A549 (cell line): ENCODE results near the gene CACFD1. TPM values are rescaled to one million over a fixed set of nuclear protein-coding genes. Genes with fewer than 3 reads are reported as not detected.

ENCODE experiments used
- ATAC-seq, 2 experiments: fragments of 200-7000 bp in 1 of 2; fragments of >200 bp in 1 of 2; cut with Nextera tagmentation in 1 of 2; cut with Tn5 transposase in 1 of 2; 3 replicates each; pipeline versions ENCODE4 v1.8.0 to v1.9.1; 2018 to 2020; ENCODE audit warnings: mild to moderate bottlenecking in 1 of 2, moderate library complexity in 1 of 2
- CTCF ChIA-PET: fragments of 300-600 bp; sonication (Branson Sonifier 250); formaldehyde crosslinking; extraction: SDS; loops from one replicate; lab custom pipeline; 2021; ENCODE audit warnings: antibody characterized with exemption, inconsistent platforms; lab: Yijun Ruan, JAX
- POLR2A ChIA-PET: fragments of 350-600 bp; formaldehyde crosslinking; extraction: SDS; loops from one replicate; lab custom pipeline; 2021; ENCODE audit warnings: antibody characterized with exemption, inconsistent platforms; lab: Yijun Ruan, JAX
- DNase-seq, 2 experiments: peaks; one replicate each; pipeline versions ENCODE4 v3.0.0 to v3.0.0-alpha.2; 2011 to 2016; ENCODE audit warnings: low read depth in 1 of 2, low spot score in 1 of 2
- FAIRE-seq: peaks from 2 replicates; lab custom pipeline; 2011; peaks lifted over from hg19 to GRCh38; lab: Jason Lieb, UNC
- H3K27ac ChIP-seq, 2 experiments: fragments of >200 bp; sonication (Bioruptor Twin); formaldehyde crosslinking; 3 replicates each; pipeline ENCODE4 v1.5.1; 2016 to 2017
- H3K4me1 ChIP-seq: fragments of >200 bp; sonication (Bioruptor Twin); formaldehyde crosslinking; 3 replicates; pipeline ENCODE4 v1.6.1; 2016
- H3K4me2 ChIP-seq: fragments of >200 bp; sonication (Bioruptor Twin); formaldehyde crosslinking; 3 replicates; pipeline ENCODE4 v1.6.1; 2016
- H3K4me3 ChIP-seq: fragments of >200 bp; sonication (Bioruptor Twin); formaldehyde crosslinking; 3 replicates; pipeline ENCODE4 v1.5.1; 2016
- H3K9me3 ChIP-seq: fragments of >200 bp; sonication (Bioruptor Twin); formaldehyde crosslinking; 3 replicates; pipeline ENCODE4 v1.6.1; 2016
- BHLHE40 ChIP-seq: IDR thresholded peaks from 2 replicates; pipeline ENCODE4 v1.6.1; 2012; ENCODE audit warnings: low read depth, low read length, inconsistent platforms
- CBX8 ChIP-seq: fragments of 200-600 bp; sonication (generic); IDR thresholded peaks from 2 replicates; pipeline ENCODE4 v1.6.1; 2016
- CHD2 ChIP-seq: fragments of 150-350 bp; IDR thresholded peaks from 2 replicates; pipeline ENCODE4 v1.6.1; 2014; ENCODE audit warnings: low read length; ENCODE audit not compliant: partially characterized antibody
- EHF ChIP-seq: fragments of 250-450 bp; sonication (Bioruptor Pico); IDR thresholded peaks from 2 replicates; pipeline ENCODE4 v1.5.0; 2020; ENCODE audit warnings: mild to moderate bottlenecking
- EP300 ChIP-seq, 2 experiments: fragments of >200 bp; sonication (Bioruptor Twin); formaldehyde crosslinking; IDR thresholded peaks; 2 replicates in 1 of 2; 3 replicates in 1 of 2; pipeline ENCODE4 v1.6.1; 2016 to 2017
- ESRRA ChIP-seq: fragments of 150-350 bp; IDR thresholded peaks from 2 replicates; pipeline ENCODE4 v1.6.1; 2014; ENCODE audit warnings: mild to moderate bottlenecking, low read length, borderline replicate concordance
- HDAC2 ChIP-seq: fragments of 200-600 bp; sonication (generic); IDR thresholded peaks from 2 replicates; pipeline ENCODE4 v1.6.1; 2016
- HEYL ChIP-seq: fragments of 250-450 bp; sonication (Bioruptor Pico); IDR thresholded peaks from 2 replicates; pipeline ENCODE4 v1.8.0; 2021; ENCODE audit warnings: mild to moderate bottlenecking, moderate library complexity
- HOXB13 ChIP-seq: fragments of 250-450 bp; sonication (Bioruptor Pico); IDR thresholded peaks from 2 replicates; pipeline ENCODE4 v1.5.0; 2020; ENCODE audit warnings: low read depth, mild to moderate bottlenecking, moderate library complexity
- JUNB ChIP-seq: fragments of >200 bp; sonication (Bioruptor Twin); formaldehyde crosslinking; IDR thresholded peaks from 2 replicates; pipeline ENCODE4 v1.6.1; 2016
- KDM1A ChIP-seq: fragments of 200-600 bp; sonication (generic); IDR thresholded peaks from 2 replicates; pipeline ENCODE4 v1.6.1; 2016; ENCODE audit warnings: low read depth, mild to moderate bottlenecking
- KDM5A ChIP-seq: fragments of 200-600 bp; sonication (generic); IDR thresholded peaks from 2 replicates; pipeline ENCODE4 v1.6.1; 2016; ENCODE audit warnings: antibody characterized with exemption, mild to moderate bottlenecking
- MAFK ChIP-seq: fragments of 450-650 bp; IDR thresholded peaks from 2 replicates; pipeline ENCODE4 v1.6.1; 2014; ENCODE audit not compliant: partially characterized antibody
- MAZ ChIP-seq: fragments of 150-350 bp; IDR thresholded peaks from 2 replicates; pipeline ENCODE4 v1.6.1; 2014; ENCODE audit warnings: antibody characterized with exemption, low read depth, low read length, borderline replicate concordance
- NFE2L2 ChIP-seq: fragments of 150-350 bp; conservative IDR thresholded peaks from 2 replicates; pipeline ENCODE4 v1.6.1; 2014; ENCODE audit warnings: low read length
- RAD21 ChIP-seq, 2 experiments: fragments of >200 bp in 1 of 2; sonication (Bioruptor Twin) in 1 of 2; formaldehyde crosslinking in 1 of 2; IDR thresholded peaks in 1 of 2; conservative IDR thresholded peaks in 1 of 2; 2 replicates in 1 of 2; 3 replicates in 1 of 2; pipeline ENCODE4 v1.6.1; 2012 to 2018; ENCODE audit warnings: inconsistent platforms in 1 of 2
- RARB ChIP-seq: fragments of 250-450 bp; sonication (Bioruptor Pico); IDR thresholded peaks from 2 replicates; pipeline ENCODE4 v1.8.0; 2021; ENCODE audit warnings: mild to moderate bottlenecking, moderate library complexity
- RFX5 ChIP-seq: fragments of 450-650 bp; IDR thresholded peaks from 2 replicates; pipeline ENCODE4 v1.7.1; 2014; ENCODE audit warnings: antibody characterized with exemption, mild to moderate bottlenecking, moderate library complexity
- SMC3 ChIP-seq: fragments of >200 bp; sonication (Bioruptor Twin); formaldehyde crosslinking; IDR thresholded peaks from 3 replicates; pipeline ENCODE4 v1.6.1; 2018; ENCODE audit warnings: inconsistent platforms
- TFCP2L1 ChIP-seq: fragments of 250-450 bp; sonication (Bioruptor Pico); IDR thresholded peaks from 2 replicates; pipeline ENCODE4 v1.5.0; 2021; ENCODE audit warnings: mild to moderate bottlenecking
- WGBS: methylation state at CpG from one replicate; pipeline ENCODE4 v1.1.6; 2017; ENCODE audit errors: missing lambda C conversion rate; 5-methylcytosine and 5-hydroxymethylcytosine counted together
- polyA plus RNA-seq, 4 experiments: library from polyadenylated mRNA; depleted of rRNA in 3 of 4; stranded (reverse); fragments of >200 nt; fragmentation: RNase III in 1 of 4; extraction: RNeasy Plus Mini Kit Qiagen cat#74134 plus additional on column Dnase treatment in 1 of 4; gene quantifications; 2 replicates in 3 of 4; 3 replicates in 1 of 4; pipeline ENCODE4 v1.2.3, GENCODE V29; 2011 to 2017
- TF ChIP-seq, protein P1 (sequence below): fragments of >200 bp; sonication (Bioruptor Twin); formaldehyde crosslinking; IDR thresholded peaks from 3 replicates; pipeline ENCODE4 v1.6.1; 2016
- TF ChIP-seq, protein P2 (sequence below): fragments of >200 bp; sonication (Bioruptor Twin); formaldehyde crosslinking; IDR thresholded peaks from 2 replicates; pipeline ENCODE4 v1.6.1; 2016
- TF ChIP-seq, protein P3 (sequence below): IDR thresholded peaks from 2 replicates; pipeline ENCODE4 v1.6.1; 2012
- TF ChIP-seq, protein P4 (sequence below): IDR thresholded peaks from 2 replicates; pipeline ENCODE4 v1.6.1; 2012; ENCODE audit warnings: low read depth, borderline replicate concordance
- TF ChIP-seq, protein P5 (sequence below): fragments of >200 bp; sonication (Bioruptor Twin); formaldehyde crosslinking; IDR thresholded peaks from 3 replicates; pipeline ENCODE4 v1.5.1; 2016

Gene CACFD1
- polyA plus RNA-seq, 2 of the 4 experiments (the other 2 are of a cell fraction): 5.0 to 8.0 TPM

DNA sequence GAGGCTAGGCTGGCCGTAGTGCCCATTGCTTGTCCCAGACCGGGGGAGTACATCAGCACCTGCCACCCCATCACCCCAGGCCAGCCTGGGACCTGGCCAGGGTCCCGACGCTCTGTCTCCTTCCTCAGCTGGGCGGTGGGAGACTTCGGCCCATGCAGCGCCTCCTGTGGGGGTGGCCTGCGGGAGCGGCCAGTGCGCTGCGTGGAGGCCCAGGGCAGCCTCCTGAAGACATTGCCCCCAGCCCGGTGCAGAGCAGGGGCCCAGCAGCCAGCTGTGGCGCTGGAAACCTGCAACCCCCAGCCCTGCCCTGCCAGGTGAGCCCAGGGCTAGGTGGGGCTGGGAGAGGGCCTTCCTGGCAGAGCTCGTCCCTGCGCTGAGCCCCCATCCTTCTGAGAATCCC is 16.5 kb upstream of the CACFD1 start (continued):
- TF ChIP-seq, protein P1, sequence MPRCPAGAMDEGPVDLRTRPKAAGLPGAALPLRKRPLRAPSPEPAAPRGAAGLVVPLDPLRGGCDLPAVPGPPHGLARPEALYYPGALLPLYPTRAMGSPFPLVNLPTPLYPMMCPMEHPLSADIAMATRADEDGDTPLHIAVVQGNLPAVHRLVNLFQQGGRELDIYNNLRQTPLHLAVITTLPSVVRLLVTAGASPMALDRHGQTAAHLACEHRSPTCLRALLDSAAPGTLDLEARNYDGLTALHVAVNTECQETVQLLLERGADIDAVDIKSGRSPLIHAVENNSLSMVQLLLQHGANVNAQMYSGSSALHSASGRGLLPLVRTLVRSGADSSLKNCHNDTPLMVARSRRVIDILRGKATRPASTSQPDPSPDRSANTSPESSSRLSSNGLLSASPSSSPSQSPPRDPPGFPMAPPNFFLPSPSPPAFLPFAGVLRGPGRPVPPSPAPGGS: no peak
- no peak for TF ChIP-seq ESRRA
- no peak for TF ChIP-seq CBX8
- no peak for TF ChIP-seq KDM1A
- TF ChIP-seq HOXB13: no peak
- TF ChIP-seq RFX5: no peak
- TF ChIP-seq EHF (CRISPR knock-in tag): no peak
- TF ChIP-seq MAFK: no peak
- no peak for TF ChIP-seq RARB (CRISPR knock-in tag)
- TF ChIP-seq, protein P2, sequence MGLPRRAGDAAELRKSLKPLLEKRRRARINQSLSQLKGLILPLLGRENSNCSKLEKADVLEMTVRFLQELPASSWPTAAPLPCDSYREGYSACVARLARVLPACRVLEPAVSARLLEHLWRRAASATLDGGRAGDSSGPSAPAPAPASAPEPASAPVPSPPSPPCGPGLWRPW: no peak
- TF ChIP-seq SMC3: no peak

DNA sequence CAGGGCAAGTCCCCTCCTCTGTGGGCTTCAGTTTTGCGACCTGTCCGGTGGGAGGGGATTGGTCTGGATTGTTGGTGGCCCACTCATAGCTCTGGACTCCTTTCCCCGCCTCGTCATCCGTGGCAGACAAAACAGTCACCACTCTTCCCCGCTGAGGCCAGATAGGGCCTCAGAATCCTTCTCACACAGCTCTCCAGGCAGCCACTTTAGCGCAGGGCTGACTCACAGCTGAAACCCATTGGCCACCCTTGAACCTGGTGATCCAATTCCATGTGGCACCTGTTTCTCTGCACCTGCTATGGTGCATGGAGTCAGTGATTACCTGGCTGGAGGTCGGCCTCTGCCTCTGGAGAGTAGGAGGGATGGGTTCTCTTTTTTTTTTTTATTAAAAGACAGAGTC is 15.8 kb upstream of the CACFD1 start:
- CTCF ChIA-PET: interaction anchor here (0.8 to 3.8 kb wide), 7 partner anchors 10 to 258 kb away, joined by 3 to 14 read pairs (median 5); no protein-coding TSS in a partner anchor
- 54% methylated on average over 8 of the region's 8 CpGs for WGBS
- no peak overlapping the region for H3K27ac ChIP-seq
- TF ChIP-seq RFX5: no peak
- POLR2A ChIA-PET: interaction anchor here (1.4 kb wide), 1 partner anchor 15 kb away, joined by 5 read pairs; the partner anchor contains the start of gene CACFD1
- no peak for ATAC-seq
- DNase-seq: no peak
- no peak for FAIRE-seq
- no peaks in the 10 kb centered on the region for H3K4me1 ChIP-seq
- no peaks in the 10 kb centered on the region for H3K9me3 ChIP-seq
- H3K4me3 ChIP-seq: no peak overlapping the region
- no peak overlapping the region for H3K4me2 ChIP-seq

DNA sequence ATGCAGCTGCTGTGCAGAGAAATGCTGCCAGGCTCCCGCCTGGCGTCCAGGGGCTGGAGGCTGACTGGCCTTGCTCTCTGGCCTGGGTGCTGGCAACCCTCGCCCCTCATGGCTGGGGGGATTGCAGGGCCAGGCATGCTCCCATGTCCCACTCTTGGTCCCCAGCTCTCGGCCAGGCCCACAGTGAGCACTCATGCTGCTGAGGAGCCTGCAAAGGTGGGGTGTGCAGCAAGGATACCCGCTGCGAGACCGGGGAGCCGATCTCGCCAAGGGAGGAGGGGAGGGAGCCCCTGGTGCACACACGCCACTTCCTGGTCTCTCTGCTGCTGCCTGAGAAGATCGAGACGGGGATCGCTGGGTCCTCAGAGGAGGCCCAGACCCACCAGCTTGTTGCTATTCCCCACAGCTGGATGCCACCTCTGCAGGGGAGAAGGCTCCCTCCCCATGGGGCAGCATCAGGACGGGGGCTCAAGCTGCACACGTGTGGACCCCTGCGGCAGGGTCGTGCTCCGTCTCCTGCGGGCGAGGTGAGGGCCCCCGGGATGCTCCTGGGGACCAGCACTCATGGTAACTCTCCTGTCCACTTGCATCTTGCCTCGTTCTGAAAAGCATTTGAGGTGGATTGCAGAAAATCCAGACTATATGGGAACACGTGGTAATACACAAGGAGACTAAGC is 14.3 kb upstream of the CACFD1 start:
- CTCF ChIA-PET: interaction anchor here (0.6 to 2.8 kb wide), 5 partner anchors 14 to 41 kb away, joined by 3 to 13 read pairs (median 3); no protein-coding TSS in a partner anchor
- DNase-seq (no peak), FAIRE-seq (no peak), ATAC-seq (no peak)
- 51% methylated on average over 14 of the region's 23 CpGs for WGBS
- Histone ChIP-seq H3K9me3 (no peaks in the 10 kb centered on the region), H3K4me2 (no peak overlapping the region), H3K27ac (no peak overlapping the region), H3K4me3 (no peak overlapping the region), H3K4me1 (peaks cover 8% of the 10 kb centered on the region; the same call in 2 of the 3 replicates)
- TF ChIP-seq HDAC2: no peak
- TF ChIP-seq CHD2: no peak
- TF ChIP-seq BHLHE40: no peak
- TF ChIP-seq JUNB: no peak
- TF ChIP-seq, protein P2: no peak
- TF ChIP-seq EP300 (IDR thresholded peaks at IDR 0.05): no peak
- TF ChIP-seq NFE2L2: no peak
- TF ChIP-seq HEYL: no peak
- no peak for TF ChIP-seq MAZ
- TF ChIP-seq MAFK: no peak
- no peak for TF ChIP-seq TFCP2L1 (CRISPR knock-in tag)
- no peak for TF ChIP-seq RAD21 (conservative IDR thresholded peaks at IDR 0.05 in 1 of 2, IDR thresholded peaks at IDR 0.05 in 1 of 2)
- POLR2A ChIA-PET: no interaction called here

DNA sequence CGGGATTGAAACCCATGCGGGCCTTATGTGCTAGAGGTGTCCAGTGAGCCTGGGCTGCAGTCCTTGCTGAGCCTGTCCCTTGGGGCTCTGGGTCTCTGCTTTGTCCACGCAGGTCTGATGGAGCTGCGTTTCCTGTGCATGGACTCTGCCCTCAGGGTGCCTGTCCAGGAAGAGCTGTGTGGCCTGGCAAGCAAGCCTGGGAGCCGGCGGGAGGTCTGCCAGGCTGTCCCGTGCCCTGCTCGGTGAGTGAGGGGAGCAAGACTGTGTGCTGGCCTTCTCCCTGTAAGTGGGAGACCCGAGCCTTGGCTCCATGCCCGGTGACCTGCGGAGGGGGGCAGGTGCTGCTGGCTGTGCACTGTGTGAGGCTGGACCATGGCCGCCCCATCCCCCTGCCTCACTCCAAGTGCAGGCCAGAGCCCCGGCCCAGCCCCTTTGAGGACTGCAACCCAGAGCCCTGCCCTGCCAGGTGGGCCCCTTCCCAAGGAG is 11.2 kb upstream of the CACFD1 start:
- Histone ChIP-seq H3K4me2 (no peak overlapping the region), H3K27ac (no peak overlapping the region), H3K4me3 (no peak overlapping the region), H3K4me1 (peaks cover 8% of the 10 kb centered on the region; the same call in 2 of the 3 replicates), H3K9me3 (no peaks in the 10 kb centered on the region)
- WGBS: 68% methylated on average over 8 of the region's 13 CpGs
- no peak for DNase-seq
- TF ChIP-seq, protein P3, sequence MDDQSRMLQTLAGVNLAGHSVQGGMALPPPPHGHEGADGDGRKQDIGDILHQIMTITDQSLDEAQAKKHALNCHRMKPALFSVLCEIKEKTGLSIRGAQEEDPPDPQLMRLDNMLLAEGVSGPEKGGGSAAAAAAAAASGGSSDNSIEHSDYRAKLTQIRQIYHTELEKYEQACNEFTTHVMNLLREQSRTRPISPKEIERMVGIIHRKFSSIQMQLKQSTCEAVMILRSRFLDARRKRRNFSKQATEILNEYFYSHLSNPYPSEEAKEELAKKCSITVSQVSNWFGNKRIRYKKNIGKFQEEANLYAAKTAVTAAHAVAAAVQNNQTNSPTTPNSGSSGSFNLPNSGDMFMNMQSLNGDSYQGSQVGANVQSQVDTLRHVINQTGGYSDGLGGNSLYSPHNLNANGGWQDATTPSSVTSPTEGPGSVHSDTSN: no peak
- TF ChIP-seq RAD21 (conservative IDR thresholded peaks at IDR 0.05 in 1 of 2, IDR thresholded peaks at IDR 0.05 in 1 of 2) (no peak), KDM5A (no peak)
- TF ChIP-seq, protein P4, sequence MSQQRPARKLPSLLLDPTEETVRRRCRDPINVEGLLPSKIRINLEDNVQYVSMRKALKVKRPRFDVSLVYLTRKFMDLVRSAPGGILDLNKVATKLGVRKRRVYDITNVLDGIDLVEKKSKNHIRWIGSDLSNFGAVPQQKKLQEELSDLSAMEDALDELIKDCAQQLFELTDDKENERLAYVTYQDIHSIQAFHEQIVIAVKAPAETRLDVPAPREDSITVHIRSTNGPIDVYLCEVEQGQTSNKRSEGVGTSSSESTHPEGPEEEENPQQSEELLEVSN: no peak
- TF ChIP-seq, protein P5, sequence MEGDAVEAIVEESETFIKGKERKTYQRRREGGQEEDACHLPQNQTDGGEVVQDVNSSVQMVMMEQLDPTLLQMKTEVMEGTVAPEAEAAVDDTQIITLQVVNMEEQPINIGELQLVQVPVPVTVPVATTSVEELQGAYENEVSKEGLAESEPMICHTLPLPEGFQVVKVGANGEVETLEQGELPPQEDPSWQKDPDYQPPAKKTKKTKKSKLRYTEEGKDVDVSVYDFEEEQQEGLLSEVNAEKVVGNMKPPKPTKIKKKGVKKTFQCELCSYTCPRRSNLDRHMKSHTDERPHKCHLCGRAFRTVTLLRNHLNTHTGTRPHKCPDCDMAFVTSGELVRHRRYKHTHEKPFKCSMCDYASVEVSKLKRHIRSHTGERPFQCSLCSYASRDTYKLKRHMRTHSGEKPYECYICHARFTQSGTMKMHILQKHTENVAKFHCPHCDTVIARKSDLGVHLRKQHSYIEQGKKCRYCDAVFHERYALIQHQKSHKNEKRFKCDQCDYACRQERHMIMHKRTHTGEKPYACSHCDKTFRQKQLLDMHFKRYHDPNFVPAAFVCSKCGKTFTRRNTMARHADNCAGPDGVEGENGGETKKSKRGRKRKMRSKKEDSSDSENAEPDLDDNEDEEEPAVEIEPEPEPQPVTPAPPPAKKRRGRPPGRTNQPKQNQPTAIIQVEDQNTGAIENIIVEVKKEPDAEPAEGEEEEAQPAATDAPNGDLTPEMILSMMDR: no peak
- no peak for ATAC-seq
- POLR2A ChIA-PET: interaction anchor here (0.6 kb wide), 1 partner anchor 129 kb away, joined by 3 read pairs; no protein-coding TSS in a partner anchor
- CTCF ChIA-PET: interaction anchor here (0.9 to 1.5 kb wide), 3 partner anchors 9 to 22 kb away, joined by 3 to 4 read pairs (median 3); no protein-coding TSS in a partner anchor
- FAIRE-seq: no peak
